ENCODE results near the gene FOXRED1.

FOXRED1 gene

DNA sequence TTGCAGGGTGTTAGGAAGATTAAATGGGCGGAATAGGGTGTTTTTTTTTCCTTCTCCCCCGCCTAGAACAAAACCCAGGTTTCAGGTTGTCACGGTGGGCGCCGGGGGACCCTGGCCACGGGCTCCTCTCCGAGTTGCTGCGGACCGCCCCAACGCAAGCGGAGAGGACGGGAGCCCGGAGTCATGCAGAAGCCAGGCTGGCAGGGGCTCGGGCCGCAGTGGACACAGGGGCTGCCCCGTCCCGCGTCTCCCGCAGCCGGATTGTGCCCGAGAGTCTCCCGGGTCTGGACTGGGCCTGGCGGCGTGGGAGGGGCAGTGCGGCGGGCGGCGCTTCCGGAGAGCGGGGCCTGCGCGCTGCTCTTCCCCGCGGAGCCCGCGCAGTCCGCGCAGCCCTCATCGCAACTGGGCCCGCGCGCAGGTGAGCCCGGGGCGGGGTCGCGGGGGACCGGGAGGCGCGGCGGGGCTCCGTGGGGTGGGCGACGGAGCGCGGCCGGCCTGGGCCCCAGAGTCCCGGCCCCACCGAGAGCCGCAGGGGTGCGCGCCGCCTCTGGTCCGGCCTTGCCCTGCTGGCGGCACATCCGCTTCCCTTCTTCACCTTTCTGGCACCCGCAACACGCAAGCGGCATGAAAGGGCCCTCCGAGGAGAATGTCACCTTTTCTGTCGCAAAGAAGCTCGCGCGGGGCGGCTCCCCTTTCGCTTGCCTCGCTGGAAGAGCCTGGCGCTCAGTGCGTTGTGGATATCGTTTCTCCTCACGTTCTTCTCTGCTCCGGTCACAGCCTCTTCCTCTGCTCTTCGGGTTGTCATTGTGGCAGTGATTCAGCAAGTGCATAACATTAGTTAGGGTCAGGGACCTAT lies 14.0 kb downstream of the FOXRED1 start, which contains the start of gene TIRAP:
Gene TIRAP, plus strand, starts transcription at position 358 of the 856 bp plus-strand sequence. CDS start 7,802 bp downstream, outside the sequence.
- Histone ChIP-seq H3K79me2 (ENCODE audit: insufficient read depth, low read length) (peaks cover 2% of the 10 kb centered on the region; the same call in 1 of the 2 replicates), H3K9ac (ENCODE audit: low read depth, low read length) (peak within 1 kb of the TSS; percentile 66), H3K4me1 (ENCODE audit: insufficient read depth, low read length) (peaks cover 25% of the 10 kb centered on the region), H2AFZ (ENCODE audit: low read depth, low read length) (peak within 1 kb of the TSS; percentile 76), H3K36me3 (ENCODE audit: insufficient read depth, low read length) (no peaks in the 10 kb centered on the region), H3K9me3 (ENCODE audit: insufficient read depth, low read length, severe bottlenecking) (no peaks in the 10 kb centered on the region), H3K4me2 (ENCODE audit: insufficient read depth, low read length) (peak within 1 kb of the TSS; percentile 75), H3K27me3 (ENCODE audit: insufficient read depth, low read length, poor library complexity) (peaks cover 5% of the 10 kb centered on the region), H3K4me3 (ENCODE audit: low read depth in 1 of 2, low read length in 2 of 2) (peak within 1 kb of the TSS; percentile 18 to 65; a peak in 3 of 4 replicates), H3K27ac (ENCODE audit: low read length) (peak within 1 kb of the TSS; percentile 59), H4K20me1 (ENCODE audit: insufficient read depth, low read length) (no peaks in the 10 kb centered on the region)
- TF ChIP-seq EZH2 (IDR thresholded peaks at IDR 0.05; ENCODE audit: borderline replicate concordance, low read depth, low read length, severe bottlenecking) = no peak
- ATAC-seq (ENCODE audit: insufficient read depth, low read depth) (peak; percentile 76), DNase-seq (peak; percentile 48)

DNA sequence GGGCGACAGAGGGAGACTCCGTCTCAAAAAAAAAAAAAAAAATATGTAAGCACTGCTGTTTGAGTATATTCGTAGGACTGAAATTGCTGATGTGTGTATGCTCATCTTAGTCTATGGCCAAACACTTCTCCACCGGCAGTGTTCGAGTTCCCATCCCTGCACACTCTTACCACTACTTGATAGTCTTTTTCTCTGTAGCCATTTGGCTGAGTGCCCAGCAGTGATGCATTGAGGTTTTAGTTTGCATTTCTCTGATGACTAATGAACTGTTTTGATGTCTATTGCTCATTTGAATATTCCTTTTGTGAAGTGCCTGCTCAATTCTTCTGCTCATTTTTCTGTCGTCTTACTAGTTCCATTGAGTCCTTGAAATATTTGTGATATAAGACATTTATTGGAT lies 15.9 kb downstream of the FOXRED1 start:
- Histone ChIP-seq H4K20me1 (ENCODE audit: insufficient read depth, low read length) (no peaks in the 10 kb centered on the region), H3K4me3 (ENCODE audit: low read depth in 1 of 2, low read length in 2 of 2) (no peak overlapping the region), H3K27me3 (ENCODE audit: insufficient read depth, low read length, poor library complexity) (peaks cover 5% of the 10 kb centered on the region), H3K9ac (ENCODE audit: low read depth, low read length) (no peak overlapping the region), H3K4me2 (ENCODE audit: insufficient read depth, low read length) (no peak overlapping the region), H3K79me2 (ENCODE audit: insufficient read depth, low read length) (peaks cover 2% of the 10 kb centered on the region; the same call in 1 of the 2 replicates), H3K9me3 (ENCODE audit: insufficient read depth, low read length, severe bottlenecking) (no peaks in the 10 kb centered on the region), H3K4me1 (ENCODE audit: insufficient read depth, low read length) (peaks cover 25% of the 10 kb centered on the region), H2AFZ (ENCODE audit: low read depth, low read length) (no peak overlapping the region), H3K27ac (ENCODE audit: low read length) (no peak overlapping the region), H3K36me3 (ENCODE audit: insufficient read depth, low read length) (no peaks in the 10 kb centered on the region)
- ATAC-seq (ENCODE audit: insufficient read depth, low read depth) (peak; percentile 10; the same call in 1 of the 3 replicates), DNase-seq (peak; percentile 60)
- TF ChIP-seq, protein P1, sequence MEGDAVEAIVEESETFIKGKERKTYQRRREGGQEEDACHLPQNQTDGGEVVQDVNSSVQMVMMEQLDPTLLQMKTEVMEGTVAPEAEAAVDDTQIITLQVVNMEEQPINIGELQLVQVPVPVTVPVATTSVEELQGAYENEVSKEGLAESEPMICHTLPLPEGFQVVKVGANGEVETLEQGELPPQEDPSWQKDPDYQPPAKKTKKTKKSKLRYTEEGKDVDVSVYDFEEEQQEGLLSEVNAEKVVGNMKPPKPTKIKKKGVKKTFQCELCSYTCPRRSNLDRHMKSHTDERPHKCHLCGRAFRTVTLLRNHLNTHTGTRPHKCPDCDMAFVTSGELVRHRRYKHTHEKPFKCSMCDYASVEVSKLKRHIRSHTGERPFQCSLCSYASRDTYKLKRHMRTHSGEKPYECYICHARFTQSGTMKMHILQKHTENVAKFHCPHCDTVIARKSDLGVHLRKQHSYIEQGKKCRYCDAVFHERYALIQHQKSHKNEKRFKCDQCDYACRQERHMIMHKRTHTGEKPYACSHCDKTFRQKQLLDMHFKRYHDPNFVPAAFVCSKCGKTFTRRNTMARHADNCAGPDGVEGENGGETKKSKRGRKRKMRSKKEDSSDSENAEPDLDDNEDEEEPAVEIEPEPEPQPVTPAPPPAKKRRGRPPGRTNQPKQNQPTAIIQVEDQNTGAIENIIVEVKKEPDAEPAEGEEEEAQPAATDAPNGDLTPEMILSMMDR (IDR thresholded peaks at IDR 0.05; ENCODE audit: borderline replicate concordance, extremely low read depth, low read length, poor library complexity, severe bottlenecking) = no peak
- no peak for TF ChIP-seq EZH2 (IDR thresholded peaks at IDR 0.05; ENCODE audit: borderline replicate concordance, low read depth, low read length, severe bottlenecking)

- no peak for ATAC-seq (ENCODE audit: insufficient read depth, low read depth)
- Histone ChIP-seq H4K20me1 (ENCODE audit: insufficient read depth, low read length) (peaks cover 3% of the 10 kb centered on the region), H3K4me1 (ENCODE audit: insufficient read depth, low read length) (peaks cover 14% of the 10 kb centered on the region), H3K9ac (ENCODE audit: low read depth, low read length) (no peak overlapping the region), H2AFZ (ENCODE audit: low read depth, low read length) (no peak overlapping the region), H3K27ac (ENCODE audit: low read length) (no peak overlapping the region), H3K4me3 (ENCODE audit: low read depth in 1 of 2, low read length in 2 of 2) (no peak overlapping the region), H3K36me3 (ENCODE audit: insufficient read depth, low read length) (peaks cover 24% of the 10 kb centered on the region), H3K79me2 (ENCODE audit: insufficient read depth, low read length) (peaks cover 2% of the 10 kb centered on the region; the same call in 1 of the 2 replicates), H3K9me3 (ENCODE audit: insufficient read depth, low read length, severe bottlenecking) (no peaks in the 10 kb centered on the region), H3K4me2 (ENCODE audit: insufficient read depth, low read length) (no peak overlapping the region), H3K27me3 (ENCODE audit: insufficient read depth, low read length, poor library complexity) (peaks cover 1% of the 10 kb centered on the region)
- no peak for TF ChIP-seq EZH2 (IDR thresholded peaks at IDR 0.05; ENCODE audit: borderline replicate concordance, low read depth, low read length, severe bottlenecking)
- TF ChIP-seq, protein P1 (IDR thresholded peaks at IDR 0.05; ENCODE audit: borderline replicate concordance, extremely low read depth, low read length, poor library complexity, severe bottlenecking) = no peak
- no peak for DNase-seq
Measured at GRCh38 chr11:126288237-126288636, 19.3 kb downstream of the FOXRED1 start.

GRCh38 chr11:126290887-126291286 lies 21.9 kb downstream of the FOXRED1 start:
- TF ChIP-seq EZH2 (IDR thresholded peaks at IDR 0.05; ENCODE audit: borderline replicate concordance, low read depth, low read length, severe bottlenecking) = no peak
- TF ChIP-seq, protein P1 (IDR thresholded peaks at IDR 0.05; ENCODE audit: borderline replicate concordance, extremely low read depth, low read length, poor library complexity, severe bottlenecking) = no peak
- peaks cover 37% of the 10 kb centered on the region for H3K36me3 ChIP-seq (ENCODE audit: insufficient read depth, low read length)
- H3K4me3 ChIP-seq (ENCODE audit: low read depth in 1 of 2, low read length in 2 of 2) = no peak overlapping the region
- H3K4me2 ChIP-seq (ENCODE audit: insufficient read depth, low read length) = no peak overlapping the region
- no peak for ATAC-seq (ENCODE audit: insufficient read depth, low read depth)
- no peak overlapping the region for H2AFZ ChIP-seq (ENCODE audit: low read depth, low read length)
- H3K9ac ChIP-seq (ENCODE audit: low read depth, low read length) = no peak overlapping the region
- H3K27ac ChIP-seq (ENCODE audit: low read length) = no peak overlapping the region
- DNase-seq = no peak
- H3K9me3 ChIP-seq (ENCODE audit: insufficient read depth, low read length, severe bottlenecking) = no peaks in the 10 kb centered on the region
- H3K27me3 ChIP-seq (ENCODE audit: insufficient read depth, low read length, poor library complexity) = no peaks in the 10 kb centered on the region
- no peaks in the 10 kb centered on the region; the same call in 1 of the 2 replicates for H3K79me2 ChIP-seq (ENCODE audit: insufficient read depth, low read length)
- peaks cover 8% of the 10 kb centered on the region for H4K20me1 ChIP-seq (ENCODE audit: insufficient read depth, low read length)
- no peaks in the 10 kb centered on the region for H3K4me1 ChIP-seq (ENCODE audit: insufficient read depth, low read length)
